Hepatocyte (in vitro differentiated cells): Measurements from ENCODE around the gene LDLRAD4. TPM values are rescaled to one million over a fixed set of nuclear protein-coding genes. Genes with fewer than 3 reads are reported as not detected.

Experiments
- DNase-seq: peaks from one replicate; pipeline ENCODE4 v3.0.0-alpha.2; 2016; ENCODE audit warnings: low spot score
- H2AFZ ChIP-seq: fragments of 200-600 bp; sonication (generic); 2 replicates; pipeline ENCODE4 v1.6.0; 2016; ENCODE audit warnings: antibody characterized with exemption, mild to moderate bottlenecking
- H3K27ac ChIP-seq: fragments of 200-600 bp; sonication (generic); 2 replicates; pipeline ENCODE4 v1.5.1; 2016; ENCODE audit warnings: mild to moderate bottlenecking
- H3K27me3 ChIP-seq: fragments of 200-600 bp; sonication (generic); 2 replicates; pipeline ENCODE4 v1.6.1; 2016
- H3K36me3 ChIP-seq: fragments of 200-600 bp; sonication (generic); replicated peaks from 2 replicates; pipeline ENCODE4 v1.5.1; 2016; ENCODE audit warnings: low read depth; ENCODE audit not compliant: insufficient read depth
- H3K4me1 ChIP-seq: fragments of 200-600 bp; sonication (generic); 2 replicates; pipeline ENCODE4 v1.5.1; 2016; ENCODE audit warnings: mild to moderate bottlenecking, moderate library complexity; ENCODE audit not compliant: insufficient read depth
- H3K4me2 ChIP-seq: fragments of 200-600 bp; sonication (generic); 2 replicates; pipeline ENCODE4 v1.6.0; 2016
- H3K4me3 ChIP-seq: fragments of 200-600 bp; sonication (generic); 2 replicates; pipeline ENCODE4 v1.5.1; 2016; ENCODE audit warnings: mild to moderate bottlenecking
- H3K79me2 ChIP-seq: fragments of 200-600 bp; sonication (generic); 2 replicates; pipeline ENCODE4 v1.6.0; 2017; ENCODE audit warnings: mild to moderate bottlenecking
- H3K9me2 ChIP-seq: fragments of 200-600 bp; sonication (generic); replicated peaks from 2 replicates; pipeline ENCODE4 v1.6.0; 2017; ENCODE audit warnings: mild to moderate bottlenecking; ENCODE audit not compliant: insufficient read depth
- H3K9me3 ChIP-seq: fragments of 200-600 bp; sonication (generic); 2 replicates; pipeline ENCODE4 v1.5.1; 2016; ENCODE audit warnings: low read depth, mild to moderate bottlenecking
- H4K20me1 ChIP-seq: fragments of 200-600 bp; sonication (generic); 2 replicates; pipeline ENCODE4 v1.6.0; 2016; ENCODE audit warnings: mild to moderate bottlenecking; ENCODE audit not compliant: insufficient read depth, poor library complexity, severe bottlenecking
- CTCF ChIP-seq: fragments of 200-600 bp; sonication (generic); IDR thresholded peaks from 2 replicates; pipeline ENCODE4 v1.5.1; 2016; ENCODE audit warnings: antibody characterized with exemption, mild to moderate bottlenecking; ENCODE audit not compliant: poor library complexity
- EZH2 ChIP-seq: fragments of 200-600 bp; sonication (generic); IDR thresholded peaks from 2 replicates; pipeline ENCODE4 v1.6.1; 2016; ENCODE audit warnings: antibody characterized with exemption, mild to moderate bottlenecking, borderline replicate concordance
- EZH2phosphoT487 ChIP-seq: fragments of 200-600 bp; sonication (generic); IDR thresholded peaks from one replicate; pipeline ENCODE4 v1.6.1; 2018; ENCODE audit warnings: antibody characterized with exemption, mild to moderate bottlenecking, low read depth, moderate library complexity; ENCODE audit not compliant: unreplicated experiment, severe bottlenecking
- WGBS: methylation state at CpG from one replicate; pipeline ENCODE4 v1.1.6; 2016; ENCODE audit warnings: low lambda C conversion rate; ENCODE audit errors: missing lambda C conversion rate; 5-methylcytosine and 5-hydroxymethylcytosine counted together
- polyA plus RNA-seq: library from polyadenylated mRNA; unstranded; fragments of >200 nt; fragmentation: Nextera tagmentation; extraction: Ambion mirVana; gene quantifications from 2 replicates; pipeline ENCODE4 v1.2.1, GENCODE V29; 2016
- total RNA-seq: library from RNA; depleted of rRNA; stranded (reverse); fragments of >200 nt; gene quantifications from 2 replicates; pipeline ENCODE4 v1.2.3, GENCODE V29; 2014

The LDLRAD4 gene
- total and polyA plus RNA-seq, 2 experiments from 2014 or later = 15.1 to 29.0 TPM

GRCh38 chr18:13232086-13232917, 13.7 kb downstream of the LDLRAD4 start:
- 93% methylated on average over 36 of the region's 37 CpGs for WGBS
- peaks cover 15% of the 10 kb centered on the region for H4K20me1 ChIP-seq

DNA sequence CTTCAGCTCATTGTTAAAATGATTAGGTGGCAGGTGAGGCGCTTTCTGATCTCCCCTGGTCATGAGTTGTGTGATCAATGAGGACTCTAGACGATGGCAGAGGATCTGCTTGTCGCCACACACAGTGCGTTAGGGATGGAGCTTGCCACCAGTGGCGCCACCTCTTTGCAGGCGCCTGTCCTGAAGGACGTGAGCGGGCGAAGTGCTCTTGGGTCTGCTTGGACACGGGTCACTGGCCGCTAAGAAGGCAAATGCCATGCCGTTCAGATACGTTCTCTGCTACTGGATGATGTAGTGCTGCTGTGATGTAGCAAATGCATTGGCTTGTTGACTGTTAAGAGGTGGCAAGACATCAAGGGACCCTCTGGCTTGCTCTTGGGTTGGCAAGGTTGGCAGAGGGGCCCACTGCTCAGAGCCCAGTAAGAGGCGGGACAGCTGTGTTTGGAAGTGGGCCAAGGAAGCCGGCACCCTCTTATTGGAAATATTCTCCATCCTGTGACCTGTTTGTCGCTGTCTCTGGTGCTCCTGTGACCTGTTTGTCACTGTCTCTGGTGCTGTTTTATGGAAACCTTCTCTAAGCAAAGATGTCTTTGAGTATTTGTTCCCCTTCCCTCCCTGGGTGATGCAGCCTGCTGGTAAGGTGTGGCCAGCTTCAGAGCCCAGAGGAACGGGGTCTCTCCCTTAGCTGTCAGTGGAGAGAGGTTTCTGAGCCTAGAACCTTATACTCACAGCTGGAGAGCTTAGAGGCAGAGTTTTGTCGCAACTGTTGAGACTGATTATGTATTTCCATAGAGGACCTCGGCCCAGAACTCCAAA, 14.6 kb downstream of the LDLRAD4 start:
- H3K27ac ChIP-seq = no peak overlapping the region
- no peak overlapping the region for H3K4me2 ChIP-seq
- no peaks in the 10 kb centered on the region for H3K36me3 ChIP-seq
- no peaks in the 10 kb centered on the region for H3K27me3 ChIP-seq
- no peak overlapping the region for H3K4me3 ChIP-seq
- H3K79me2 ChIP-seq = peaks cover 14% of the 10 kb centered on the region
- peaks cover 19% of the 10 kb centered on the region for H4K20me1 ChIP-seq
- no peak for TF ChIP-seq EZH2
- no peak for DNase-seq
- no peaks in the 10 kb centered on the region for H3K9me2 ChIP-seq
- no peaks in the 10 kb centered on the region for H3K9me3 ChIP-seq
- 92% methylated on average over 19 of the region's 19 CpGs for WGBS
- H3K4me1 ChIP-seq = no peaks in the 10 kb centered on the region
- no peak overlapping the region for H2AFZ ChIP-seq

More at GRCh38 chr18:13232086-13232917, 13.7 kb downstream of the LDLRAD4 start:
- Histone ChIP-seq H3K27me3 (no peaks in the 10 kb centered on the region), H3K4me1 (no peaks in the 10 kb centered on the region), H3K4me3 (no peak overlapping the region), H3K9me3 (no peaks in the 10 kb centered on the region), H3K9me2 (no peaks in the 10 kb centered on the region), H3K36me3 (no peaks in the 10 kb centered on the region), H3K79me2 (peaks cover 13% of the 10 kb centered on the region), H3K27ac (no peak overlapping the region), H3K4me2 (no peak overlapping the region), H2AFZ (no peak overlapping the region)
- no peak for TF ChIP-seq EZH2phosphoT487
- TF ChIP-seq CTCF = no peak
- no peak for DNase-seq

DNA sequence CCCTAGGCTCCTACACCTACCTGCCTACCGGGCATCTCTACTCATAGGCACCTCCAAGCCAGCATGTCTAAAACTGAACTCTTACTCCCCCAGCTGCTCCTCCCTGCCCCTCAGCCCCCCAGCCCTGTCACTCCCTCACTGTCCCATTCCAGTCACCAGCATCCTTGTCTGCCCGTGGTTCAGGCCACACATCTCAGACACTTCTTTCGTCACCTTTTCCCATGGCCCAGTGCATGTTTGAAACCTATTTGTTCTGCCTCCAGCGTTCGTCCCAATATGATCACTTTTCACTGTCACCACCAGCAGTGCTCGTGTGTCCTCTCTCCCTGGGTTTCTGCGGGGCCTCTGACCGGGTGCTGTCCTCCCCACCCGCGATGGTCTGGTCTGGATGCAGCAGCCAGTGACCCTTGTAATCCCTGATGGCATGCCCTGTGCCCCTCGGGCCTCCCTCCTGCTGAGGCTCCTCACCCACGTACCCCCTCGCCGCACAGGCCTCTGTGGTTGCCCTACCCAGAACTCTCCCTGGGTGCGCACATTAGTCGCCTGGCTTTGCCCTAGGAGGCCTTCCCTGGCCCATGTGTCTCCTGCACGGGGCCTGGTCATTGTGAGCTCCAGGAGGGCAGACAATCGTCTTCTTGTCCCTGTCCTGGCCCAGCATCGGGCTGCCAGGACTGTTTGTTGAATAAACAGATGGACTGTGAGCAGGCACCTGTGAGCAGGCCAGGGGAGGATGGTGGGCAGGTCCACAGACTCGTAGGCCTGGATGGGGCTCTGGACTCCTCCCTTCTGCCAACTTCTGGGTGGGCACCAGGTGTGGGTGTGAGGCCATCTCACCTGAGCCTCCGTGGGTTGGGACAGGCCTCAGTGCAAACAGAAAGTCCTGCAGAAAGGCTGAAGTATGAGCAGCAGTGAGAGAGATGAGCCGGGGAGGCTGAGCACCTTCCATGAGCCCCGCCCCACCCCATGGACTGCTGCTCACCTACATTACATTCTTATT, 15.5 kb downstream of the LDLRAD4 start:
- H2AFZ ChIP-seq = no peak overlapping the region
- H3K4me3 ChIP-seq = no peak overlapping the region
- H4K20me1 ChIP-seq = peaks cover 19% of the 10 kb centered on the region
- no peak overlapping the region for H3K27ac ChIP-seq
- WGBS = 87% methylated on average over 23 of the region's 23 CpGs
- no peak overlapping the region for H3K4me2 ChIP-seq
- H3K79me2 ChIP-seq = peaks cover 11% of the 10 kb centered on the region
- H3K9me2 ChIP-seq = no peaks in the 10 kb centered on the region
- H3K4me1 ChIP-seq = no peaks in the 10 kb centered on the region
- TF ChIP-seq CTCF (no peak), EZH2 (no peak), EZH2phosphoT487 (no peak)
- H3K9me3 ChIP-seq = no peaks in the 10 kb centered on the region
- DNase-seq = no peak
- no peaks in the 10 kb centered on the region for H3K27me3 ChIP-seq
- no peaks in the 10 kb centered on the region for H3K36me3 ChIP-seq
